DMS153 treated with DMSO at 0.1 percent for 48 hours (cell line): ENCODE data around the gene ANK3.
A peak's percentile ranks its signal among the peaks of the same experiment; 100 is the strongest.

Source experiments
- DNase-seq: peaks from one replicate; lab custom pipeline; 2025; ENCODE audit not compliant: unreplicated experiment; lab: John Stamatoyannopoulos, UW

Gene ANK3

DNA sequence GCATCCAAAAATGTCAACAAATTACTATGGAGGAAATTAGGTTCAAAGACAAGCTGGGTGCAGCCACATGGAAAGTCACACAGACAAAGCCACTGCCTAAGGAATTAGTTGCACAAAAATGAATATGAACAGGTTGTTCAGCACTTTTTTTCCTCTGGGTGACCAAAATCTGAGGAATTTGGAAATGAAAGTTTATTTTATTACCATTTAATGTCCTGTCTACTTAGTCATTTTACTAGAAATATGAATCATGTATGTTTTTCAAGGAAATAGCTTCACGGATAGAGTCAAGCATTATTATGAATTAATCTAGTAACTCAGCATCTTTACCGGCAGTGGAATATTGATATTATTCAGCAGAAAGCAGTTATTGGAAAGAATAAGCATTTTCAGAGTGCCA is 106.3 kb downstream of the ANK3 start:
- DNase-seq = no peak

DNA sequence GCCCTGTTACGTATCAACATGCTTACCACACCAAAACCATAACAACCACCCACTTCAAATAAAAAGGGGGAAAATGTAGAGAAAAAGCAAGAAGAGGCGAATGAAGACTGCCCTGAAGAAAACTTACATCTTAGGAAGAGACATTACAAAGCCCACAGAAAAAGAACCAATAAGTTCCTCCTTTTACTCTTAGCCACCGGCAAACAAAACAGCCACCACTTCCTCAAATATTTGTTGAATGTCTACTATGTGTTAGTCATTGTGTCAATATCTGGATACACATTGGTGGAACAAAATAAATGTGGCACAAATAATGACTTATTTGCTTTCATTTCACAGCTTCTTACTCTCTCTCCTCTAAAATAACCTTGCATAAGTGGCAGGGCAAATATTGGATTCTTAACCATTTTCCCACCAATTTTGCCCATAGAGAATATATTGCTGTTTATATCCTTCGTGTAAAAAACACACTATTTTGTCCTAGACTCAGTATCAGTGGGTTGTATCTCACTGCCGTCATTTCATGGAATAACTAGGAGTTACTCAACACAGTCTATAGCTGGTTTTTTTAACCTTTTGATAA is 106.8 kb downstream of the ANK3 start:
- DNase-seq = no peak

DNA sequence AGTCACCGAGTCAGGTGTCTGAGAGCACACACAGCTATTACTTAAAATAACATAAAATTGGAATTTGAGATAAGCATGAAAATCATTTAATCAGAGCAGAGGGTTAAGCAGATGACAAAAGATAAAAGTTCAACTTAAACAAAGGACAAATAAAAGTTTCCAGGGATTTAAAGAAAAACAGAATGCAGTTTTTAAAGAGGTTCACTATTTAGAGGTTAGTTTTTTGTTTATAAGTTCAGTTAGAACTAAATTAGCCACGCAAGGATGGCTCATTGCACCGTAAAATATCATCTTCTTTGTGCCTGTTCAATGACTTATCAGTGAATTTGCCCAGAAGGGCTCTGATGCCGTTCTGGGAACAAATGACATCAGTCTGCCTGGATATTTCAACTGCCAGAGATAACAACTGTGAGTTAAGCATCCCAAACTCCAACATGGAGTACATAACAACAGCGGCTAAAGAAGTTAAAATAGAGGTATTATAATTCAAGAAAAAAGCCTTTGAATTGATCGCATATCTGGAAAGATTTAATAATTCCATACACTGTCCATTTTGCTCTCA is 107.8 kb downstream of the ANK3 start:
- no peak for DNase-seq

DNA sequence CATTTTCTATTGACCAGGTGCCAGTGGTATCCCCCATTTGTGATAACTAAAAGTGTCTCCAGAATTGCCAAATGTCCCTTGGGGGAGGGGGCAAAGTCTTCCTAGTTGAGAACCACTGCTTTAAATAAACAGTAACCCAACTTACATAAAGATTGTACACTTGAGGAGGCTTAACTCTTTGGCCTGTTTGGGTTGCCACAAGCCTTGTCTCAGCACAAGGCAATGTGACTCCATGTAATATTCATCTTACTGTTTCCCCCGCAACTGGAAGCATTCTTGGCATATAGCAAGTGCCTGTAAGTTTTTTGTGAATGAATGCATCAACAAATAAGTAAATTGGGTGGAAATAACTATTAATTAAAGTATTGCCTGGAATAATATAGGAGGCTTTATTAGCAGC is 108.3 kb downstream of the ANK3 start:
- DNase-seq = no peak

DNA sequence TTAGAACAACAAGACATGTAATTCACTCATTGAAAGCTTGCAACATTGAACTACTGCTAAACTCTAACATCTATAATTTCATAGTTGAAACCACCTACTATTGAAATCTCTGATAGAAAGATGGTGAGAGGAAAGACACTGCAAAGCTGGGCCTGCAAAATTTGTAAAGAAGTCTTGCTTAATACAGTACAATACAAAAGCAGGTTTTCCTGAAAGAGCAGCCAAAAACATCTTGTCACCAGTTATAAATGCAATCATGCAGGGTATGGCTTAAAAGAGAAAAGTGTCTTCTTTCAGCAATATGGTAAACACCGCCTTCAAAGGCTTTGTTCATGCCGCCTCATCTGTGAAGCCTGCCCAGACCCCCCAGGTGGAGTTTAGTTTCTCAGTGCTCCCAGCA is 109.2 kb downstream of the ANK3 start:
- DNase-seq = no peak

DNA sequence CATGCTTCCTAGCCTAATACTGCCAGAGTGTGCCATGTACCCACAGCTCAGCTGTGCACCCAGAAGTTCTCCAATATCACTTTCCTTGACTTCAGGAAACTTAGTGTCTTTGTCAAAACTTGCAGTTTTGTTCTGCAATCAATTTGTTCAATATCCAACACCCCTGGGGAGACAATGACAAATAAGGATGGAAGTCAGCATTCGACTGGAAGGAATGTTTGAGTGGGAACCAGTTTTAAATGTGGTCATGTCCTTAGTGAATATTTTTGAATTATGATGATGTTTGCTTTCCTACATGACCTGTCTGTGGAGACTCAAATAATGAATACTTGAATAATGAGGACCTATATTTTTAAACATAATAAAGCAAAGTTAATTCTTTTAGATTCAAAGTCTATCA is 112.0 kb downstream of the ANK3 start:
- no peak for DNase-seq

DNA sequence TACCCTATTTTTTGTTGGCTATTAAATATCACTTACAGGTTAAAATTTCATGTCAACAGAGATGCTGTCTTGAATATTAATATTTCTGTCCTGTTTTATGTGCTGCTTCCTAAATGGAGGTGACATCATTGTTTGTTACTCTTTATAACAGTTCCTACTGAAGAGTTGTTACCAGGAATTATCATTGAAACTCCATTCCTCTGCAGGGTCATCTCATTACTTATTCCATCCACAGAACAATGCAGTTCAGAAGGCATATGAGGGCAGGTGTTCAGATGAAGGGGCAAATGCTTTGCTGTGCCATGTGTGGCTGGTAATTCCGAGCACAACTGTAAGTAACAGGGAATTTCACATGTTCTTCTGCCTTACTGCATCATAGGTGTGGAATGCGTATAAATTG is 113.4 kb downstream of the ANK3 start:
- no peak for DNase-seq

DNA sequence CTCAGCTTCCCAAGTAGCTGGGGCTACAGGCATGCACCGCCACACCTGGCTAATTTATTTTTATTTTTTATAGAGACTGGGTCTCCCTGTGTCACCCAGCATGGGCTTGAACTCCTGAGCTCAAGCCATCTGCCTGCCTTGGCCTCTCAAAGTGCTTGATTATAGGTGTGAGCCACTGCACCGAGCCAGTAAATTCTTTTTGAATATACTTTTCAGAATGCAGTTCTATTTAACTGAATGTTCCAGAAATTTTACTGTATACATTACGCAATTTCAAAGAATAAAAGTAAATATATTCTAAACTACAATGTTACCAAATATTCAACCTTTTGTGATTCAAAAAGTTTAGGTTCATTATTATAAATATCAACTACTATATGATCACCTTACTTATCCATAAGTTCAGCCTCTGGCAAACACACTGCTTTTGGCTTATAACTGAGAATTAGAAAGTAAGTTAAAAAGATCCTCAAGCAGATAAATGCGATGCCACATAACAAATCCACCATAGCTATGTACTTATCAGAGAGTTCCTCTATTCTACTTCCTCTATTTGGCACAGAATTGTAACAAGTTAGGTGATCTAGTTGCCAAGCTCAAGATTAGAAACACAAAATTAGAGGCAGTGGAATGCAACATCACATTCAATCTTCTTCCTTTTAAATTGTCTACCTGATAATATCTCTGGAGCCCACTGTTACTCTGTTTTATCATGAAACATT is 118.2 kb downstream of the ANK3 start:
- DNase-seq = no peak

DNA sequence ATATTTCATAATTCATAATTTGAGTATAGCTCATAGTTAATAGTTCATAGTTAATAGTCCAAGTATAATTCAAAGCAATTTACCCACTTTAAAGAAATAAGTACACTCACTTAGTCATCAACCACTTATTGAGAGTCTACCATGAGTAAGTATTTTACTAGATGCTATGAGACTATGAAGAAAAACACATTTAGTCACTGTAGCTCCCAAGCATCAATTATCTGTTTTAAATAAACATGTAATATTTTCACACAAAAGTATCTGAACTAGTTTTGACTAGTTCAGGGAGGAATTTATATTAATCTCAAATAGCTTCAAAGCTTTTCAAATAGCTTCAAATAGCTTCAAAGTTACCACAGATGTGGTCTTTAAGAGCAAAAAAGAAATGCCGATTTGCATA is 119.2 kb downstream of the ANK3 start:
- no peak for DNase-seq

DNA sequence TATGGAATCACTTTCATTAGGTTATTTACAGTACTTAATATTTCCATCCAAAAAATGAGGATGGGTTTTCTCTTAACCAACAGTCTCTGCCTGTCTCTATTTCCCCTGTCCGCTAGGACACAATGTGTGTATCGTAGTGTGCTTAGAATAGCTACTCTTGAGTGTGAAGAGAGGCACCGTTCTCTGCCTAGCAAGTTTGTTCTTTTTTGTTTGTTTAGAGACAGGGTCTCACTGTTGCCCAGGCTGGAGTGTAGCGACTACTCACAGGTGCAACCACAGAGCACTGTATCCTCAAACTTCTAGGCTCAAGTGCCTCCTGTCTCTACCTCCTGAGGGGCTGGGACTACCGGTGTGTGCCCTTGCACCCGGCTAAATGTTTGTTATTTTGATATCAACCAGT is 121.9 kb downstream of the ANK3 start:
- no peak for DNase-seq

DNA sequence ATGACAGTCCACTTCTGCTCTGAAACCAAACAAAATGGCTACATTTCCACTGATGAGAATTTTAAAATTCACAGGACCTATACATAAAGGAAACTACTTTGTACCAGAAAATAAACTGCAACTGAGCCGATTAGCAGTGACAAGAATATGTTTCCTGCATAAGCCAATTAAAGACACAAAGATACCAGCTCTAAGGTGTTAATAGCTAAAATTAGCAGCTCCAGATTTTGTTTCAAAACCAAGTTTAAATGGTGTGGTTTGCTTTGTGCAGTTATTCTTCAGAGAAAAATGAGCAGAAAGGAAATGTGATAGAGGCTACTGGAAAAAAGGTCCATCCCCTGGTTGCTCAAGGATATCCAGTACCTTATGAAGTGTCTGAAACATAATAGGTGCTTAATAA is 123.2 kb downstream of the ANK3 start:
- DNase-seq = no peak

DNA sequence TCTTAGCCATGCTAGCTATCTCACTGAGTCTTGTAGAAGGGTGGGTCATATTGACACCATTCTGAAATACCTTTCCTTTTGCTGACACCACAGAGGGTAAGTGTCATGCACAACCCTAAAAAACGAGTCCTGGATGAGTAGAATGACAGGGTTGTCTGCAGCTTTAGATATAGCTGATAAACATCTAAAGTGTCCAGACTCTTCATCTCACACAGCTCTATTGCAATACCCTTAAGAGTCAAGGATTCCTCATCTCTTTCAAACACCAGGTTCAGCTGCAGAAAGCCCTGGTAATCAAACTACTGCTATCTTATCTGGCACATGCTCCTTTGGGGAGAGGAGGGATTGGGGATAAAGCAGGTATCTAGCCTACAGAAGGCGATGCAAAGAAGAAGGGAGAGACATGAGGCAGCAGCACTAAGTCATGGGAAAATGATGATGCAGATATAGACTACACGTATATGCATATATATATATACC is 127.0 kb downstream of the ANK3 start:
- DNase-seq = no peak

DNA sequence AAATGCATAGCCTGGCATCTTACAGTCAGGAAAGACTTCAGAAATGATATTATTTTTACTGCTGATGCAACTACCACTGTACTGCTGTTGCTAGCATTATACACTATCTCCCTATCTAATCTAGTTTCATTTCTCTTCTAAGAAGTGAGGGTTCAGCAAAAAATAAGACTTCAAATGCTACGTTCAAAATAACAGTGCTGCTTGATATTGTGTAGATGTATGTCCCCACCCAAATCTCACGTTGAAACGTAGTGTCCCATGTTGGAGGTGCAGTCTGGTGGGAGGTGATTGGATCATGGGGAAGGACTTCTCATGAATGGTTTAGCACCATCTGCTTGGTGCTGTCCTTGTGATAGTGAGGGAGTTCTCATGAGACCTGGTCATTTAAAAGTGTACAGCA is 129.4 kb downstream of the ANK3 start:
- no peak for DNase-seq

DNA sequence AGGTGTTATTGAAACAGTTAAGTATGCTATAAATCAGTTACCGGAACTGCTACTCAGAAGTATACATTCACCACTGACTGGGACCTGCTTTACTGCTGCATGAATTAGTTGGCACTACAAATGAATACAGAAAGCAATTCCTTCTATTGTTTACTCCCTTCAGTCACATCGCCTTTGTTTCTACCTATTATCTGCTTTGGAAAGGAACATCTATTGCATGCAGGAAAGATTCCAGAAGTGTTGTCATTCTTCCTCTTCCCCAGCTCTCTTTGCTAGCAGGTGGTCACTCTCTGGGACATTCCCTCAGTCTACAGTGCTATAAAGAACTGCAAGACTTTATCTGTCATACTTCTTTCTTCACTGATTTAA is 131.3 kb downstream of the ANK3 start:
- peak; percentile 4 for DNase-seq

DNA sequence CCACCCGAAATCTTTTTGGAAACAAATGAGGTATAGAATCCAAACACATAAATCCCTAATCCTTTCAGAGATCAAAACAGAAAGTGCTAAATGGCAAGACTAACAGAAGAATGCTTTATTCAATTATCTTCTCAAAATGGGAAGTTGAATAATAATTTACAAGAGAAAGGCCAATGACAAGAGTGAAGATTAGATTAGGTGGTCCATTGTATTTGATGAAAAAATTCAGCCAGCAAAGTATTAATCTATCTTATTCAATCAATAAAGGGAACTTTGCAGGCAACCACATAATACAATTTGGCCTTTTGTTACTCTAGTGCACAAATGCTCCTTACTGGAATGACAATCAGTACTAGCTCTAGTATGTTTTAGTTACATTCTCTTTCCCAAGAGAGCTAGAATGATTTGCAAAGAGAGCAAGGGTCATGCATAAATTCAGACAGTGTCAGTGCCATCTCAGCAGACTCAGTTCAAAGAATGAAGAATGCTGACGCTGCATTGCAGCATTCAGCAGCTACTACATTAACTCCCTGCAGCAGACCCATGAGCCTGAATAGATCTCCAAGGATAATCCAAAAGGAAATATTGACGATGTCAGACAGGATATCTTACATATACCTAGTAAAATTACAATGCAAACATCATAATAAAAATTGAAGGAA is 131.8 kb downstream of the ANK3 start:
- no peak for DNase-seq

DNA sequence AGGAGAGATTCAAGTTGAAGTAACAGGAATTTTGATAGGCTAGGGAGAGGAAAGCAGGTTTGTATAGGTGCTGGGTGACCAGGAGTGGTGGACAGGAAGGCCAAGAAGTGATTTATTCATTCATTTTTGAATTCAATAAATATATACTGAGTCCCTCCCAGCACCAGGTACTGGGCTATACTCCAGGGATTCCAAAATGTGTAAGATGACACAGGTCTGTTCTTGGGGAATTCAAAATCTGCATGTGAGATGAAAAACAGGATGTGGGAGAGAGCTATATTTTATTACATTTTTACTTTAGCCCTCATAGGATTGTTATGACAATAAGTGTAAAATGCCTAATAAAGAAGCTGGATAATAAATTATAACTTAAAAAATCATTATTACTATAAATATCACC is 134.9 kb downstream of the ANK3 start:
- no peak for DNase-seq

DNA sequence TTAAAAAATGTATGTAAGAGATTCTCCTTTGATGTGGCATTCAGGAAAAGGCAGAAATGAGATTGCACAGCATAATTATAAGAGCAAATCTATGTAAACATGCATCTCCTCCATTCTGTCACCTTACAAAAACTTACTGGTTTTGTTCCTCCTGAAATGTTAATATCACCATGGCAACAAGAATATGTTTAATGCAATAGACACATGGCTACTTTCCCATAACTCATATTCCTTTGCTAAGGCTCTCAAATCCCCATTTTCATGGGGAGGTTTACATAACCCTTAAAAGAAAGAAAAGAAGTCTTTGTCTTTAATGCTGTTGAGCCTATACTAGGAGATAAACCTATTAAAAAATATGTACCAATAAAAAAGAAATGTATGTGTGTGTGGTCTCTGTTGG is 136.2 kb downstream of the ANK3 start:
- DNase-seq = no peak

DNA sequence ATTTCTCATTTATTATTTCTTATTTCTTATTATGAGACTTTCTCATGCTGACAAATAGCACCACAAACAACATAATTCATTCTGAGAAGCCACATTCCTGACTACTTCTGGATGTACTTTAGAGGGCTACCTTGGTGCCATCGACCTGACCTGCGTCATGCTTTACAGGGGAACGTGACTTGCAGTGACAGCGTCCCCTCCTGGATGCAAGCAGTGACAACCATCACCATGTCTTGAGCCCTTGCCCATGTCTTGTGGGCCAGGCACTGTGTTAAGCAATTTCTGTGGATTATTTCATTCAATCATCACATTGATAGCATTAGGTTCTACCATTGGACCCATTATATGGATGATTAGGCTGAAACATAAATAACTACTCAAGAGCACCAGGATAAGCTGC is 137.0 kb downstream of the ANK3 start:
- no peak for DNase-seq

DNA sequence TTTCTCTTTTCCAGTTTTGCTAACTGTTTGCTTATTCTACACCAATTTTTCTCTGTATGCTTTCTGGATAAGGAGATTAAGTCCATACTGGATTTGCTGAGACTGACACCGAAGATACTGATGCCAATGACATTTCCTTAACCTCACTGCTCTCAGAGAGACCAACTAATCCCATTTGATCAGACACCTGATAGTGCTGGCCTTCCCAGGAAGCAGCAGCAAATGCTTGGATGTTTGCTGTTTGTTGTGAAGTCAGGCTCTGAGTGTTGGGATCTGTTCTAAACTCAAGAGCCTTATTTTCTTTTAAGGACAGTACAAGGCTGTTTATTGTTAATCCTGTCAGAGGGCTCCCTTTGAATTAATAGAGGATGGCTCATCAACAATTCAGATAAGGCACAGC is 143.3 kb downstream of the ANK3 start:
- DNase-seq = no peak

DNA sequence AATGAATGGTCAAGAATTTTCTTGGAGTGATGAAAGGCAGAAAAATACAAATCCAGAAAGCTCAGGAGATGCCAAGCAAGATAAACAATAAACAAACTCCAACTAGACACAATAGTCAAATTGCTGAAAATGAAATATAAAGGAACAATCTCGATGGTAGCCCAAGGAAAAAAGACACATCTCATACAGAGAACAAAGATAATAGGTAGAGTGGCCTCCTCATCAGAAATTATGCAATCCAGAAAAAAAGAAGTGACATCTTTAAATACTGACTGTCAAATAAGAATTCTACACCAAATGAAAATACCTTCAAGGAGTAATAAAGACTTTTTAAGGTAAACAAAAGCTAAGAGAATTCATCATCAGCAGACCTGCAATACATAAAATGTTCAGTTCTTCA is 150.4 kb downstream of the ANK3 start:
- DNase-seq = no peak

DNA sequence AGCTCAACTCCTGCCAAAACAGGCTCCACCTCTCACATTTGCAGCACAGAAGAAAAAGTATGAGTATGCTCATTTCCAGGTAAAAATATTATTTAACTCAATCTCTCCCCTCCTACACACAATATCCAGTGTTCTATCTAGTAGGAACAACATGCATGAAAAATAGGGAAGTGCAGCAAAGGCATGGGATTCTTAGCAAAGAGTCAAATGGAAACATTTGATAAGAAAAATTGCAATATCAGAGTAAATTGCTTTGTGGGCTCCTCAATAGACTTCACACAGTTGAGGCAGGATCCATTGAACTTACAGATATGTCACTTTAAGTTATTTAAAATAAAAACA is 150.9 kb downstream of the ANK3 start:
- no peak for DNase-seq

DNA sequence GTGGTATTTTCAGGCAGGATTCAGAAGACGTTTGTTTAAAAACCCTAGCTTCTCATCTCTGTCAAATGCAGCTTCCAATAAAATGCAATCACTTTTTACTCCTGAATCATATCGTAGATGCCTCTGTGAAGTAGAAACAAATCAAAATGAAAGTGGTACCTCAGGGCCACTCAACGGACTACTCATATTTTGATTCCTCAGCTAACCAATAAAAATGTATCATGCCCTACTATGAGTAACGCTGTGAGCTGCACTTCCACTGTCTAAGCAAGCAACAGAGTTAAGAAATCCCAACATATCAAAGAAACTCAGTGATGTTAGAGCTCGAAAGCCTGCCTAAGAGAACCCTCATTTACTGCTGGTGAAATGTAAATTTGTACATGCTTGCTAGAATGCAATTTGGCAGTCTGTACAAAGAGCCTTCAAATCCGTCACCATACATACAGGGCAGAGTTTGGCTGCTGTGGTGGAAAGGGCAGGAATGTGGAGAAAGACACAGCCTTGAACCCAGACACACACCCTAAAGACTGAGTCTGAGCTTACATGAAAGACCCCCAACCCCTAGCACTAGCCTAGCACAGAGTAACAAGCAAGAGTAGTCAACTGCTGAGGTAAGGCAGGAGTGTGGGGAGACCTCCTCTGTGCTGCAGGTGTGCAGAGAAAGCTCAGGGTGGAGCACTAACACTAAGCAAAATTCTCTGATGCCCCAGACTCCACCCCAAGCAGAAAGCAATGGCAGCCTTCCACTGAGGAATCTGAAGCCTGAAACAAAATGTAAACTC is 151.5 kb downstream of the ANK3 start:
- DNase-seq = peak; percentile 38
